NOMO-1 (cell line): ENCODE results near the gene SLC35B1.
"Not testable (repeated sequence)": the region's sequence is repeated elsewhere in the genome, so short reads cannot be mapped to it uniquely, and the experiment has no call there.

Experiments used
- DNase-seq, 2 experiments: peaks; one replicate each; lab custom pipeline; 2025; ENCODE audit not compliant: unreplicated experiment in 2 of 2; lab: John Stamatoyannopoulos, UW

SLC35B1 gene

GRCh38 chr17:49676276-49676868 is 31.4 kb downstream of the SLC35B1 start:
- peak; percentile 92 to 98 for DNase-seq

- DNase-seq: no peak
Measured at GRCh38 chr17:49674507-49674906, 33.3 kb downstream of the SLC35B1 start.

GRCh38 chr17:49673679-49674078 is 34.1 kb downstream of the SLC35B1 start:
- not testable (repeated sequence) for DNase-seq

GRCh38 chr17:49670641-49671040 is 37.1 kb downstream of the SLC35B1 start:
- no peak for DNase-seq

- no peak for DNase-seq
Measured at GRCh38 chr17:49670002-49670401, 37.8 kb downstream of the SLC35B1 start.

GRCh38 chr17:49667854-49668253 is 39.9 kb downstream of the SLC35B1 start:
- no peak for DNase-seq

- no peak for DNase-seq
Measured at GRCh38 chr17:49664706-49665211, 43.0 kb downstream of the SLC35B1 start.

- DNase-seq: no peak
Measured at GRCh38 chr17:49659661-49660382, 47.9 kb downstream of the SLC35B1 start.

GRCh38 chr17:49656247-49656646 is 51.5 kb downstream of the SLC35B1 start:
- DNase-seq: no peak
